Skeletal muscle satellite cell (primary cell): ENCODE results near the gene THRB.
A peak's percentile ranks its signal among the peaks of the same experiment; 100 is the strongest.

Source experiments
- H3K27me3 ChIP-seq: 2 replicates; pipeline ENCODE4 v1.7.0; 2013; ENCODE audit warnings: low read length; ENCODE audit not compliant: control insufficient read depth, insufficient read depth
- H3K36me3 ChIP-seq: 2 replicates; pipeline ENCODE4 v1.7.0; 2013; ENCODE audit warnings: mild to moderate bottlenecking, control low read depth, low read length; ENCODE audit not compliant: insufficient read depth
- H3K4me1 ChIP-seq: 2 replicates; pipeline ENCODE4 v1.7.0; 2013; ENCODE audit warnings: low read length; ENCODE audit not compliant: control insufficient read depth, insufficient read depth
- H3K4me2 ChIP-seq: 2 replicates; pipeline ENCODE4 v1.7.0; 2013; ENCODE audit warnings: mild to moderate bottlenecking, low read length
- H3K4me3 ChIP-seq: 2 replicates; pipeline ENCODE4 v1.7.0; 2013; ENCODE audit warnings: low read length
- H3K9ac ChIP-seq: 2 replicates; pipeline ENCODE4 v1.7.0; 2013; ENCODE audit warnings: mild to moderate bottlenecking, low read depth, low read length, moderate library complexity
- H3K9me3 ChIP-seq: replicated peaks from 2 replicates; pipeline ENCODE4 v1.7.0; 2013; ENCODE audit warnings: mild to moderate bottlenecking, control low read depth, low read length

The THRB gene

GRCh38 chr3:24305795-24306467 lies 188.7 kb downstream of the THRB start:
- Histone ChIP-seq H3K9me3 (no peaks in the 10 kb centered on the region), H3K9ac (no peak overlapping the region), H3K36me3 (no peaks in the 10 kb centered on the region), H3K4me3 (no peak overlapping the region), H3K4me1 (peaks cover 5% of the 10 kb centered on the region), H3K4me2 (no peak overlapping the region), H3K27me3 (no peaks in the 10 kb centered on the region)

GRCh38 chr3:24303057-24303754 lies 191.4 kb downstream of the THRB start:
- Histone ChIP-seq H3K4me3 (no peak overlapping the region), H3K36me3 (no peaks in the 10 kb centered on the region), H3K9ac (no peak overlapping the region), H3K4me1 (peaks cover 24% of the 10 kb centered on the region), H3K4me2 (no peak overlapping the region), H3K9me3 (no peaks in the 10 kb centered on the region), H3K27me3 (no peaks in the 10 kb centered on the region)

GRCh38 chr3:24302396-24302795 lies 192.3 kb downstream of the THRB start:
- Histone ChIP-seq H3K9ac (no peak overlapping the region), H3K4me1 (peaks cover 24% of the 10 kb centered on the region), H3K27me3 (no peaks in the 10 kb centered on the region), H3K4me3 (no peak overlapping the region), H3K4me2 (no peak overlapping the region), H3K36me3 (no peaks in the 10 kb centered on the region), H3K9me3 (no peaks in the 10 kb centered on the region)

GRCh38 chr3:24300949-24301348 lies 193.7 kb downstream of the THRB start:
- Histone ChIP-seq H3K4me3 (no peak overlapping the region), H3K4me2 (no peak overlapping the region), H3K9me3 (no peaks in the 10 kb centered on the region), H3K4me1 (peaks cover 30% of the 10 kb centered on the region), H3K9ac (no peak overlapping the region), H3K27me3 (no peaks in the 10 kb centered on the region), H3K36me3 (no peaks in the 10 kb centered on the region)

- Histone ChIP-seq H3K4me1 (peaks cover 25% of the 10 kb centered on the region), H3K9ac (no peak overlapping the region), H3K4me2 (peak overlapping the region; percentile 47), H3K4me3 (no peak overlapping the region), H3K27me3 (no peaks in the 10 kb centered on the region), H3K36me3 (no peaks in the 10 kb centered on the region), H3K9me3 (no peaks in the 10 kb centered on the region)
Observed at GRCh38 chr3:24299806-24300626, 194.6 kb downstream of the THRB start.

- H3K9ac ChIP-seq: no peak overlapping the region
- H3K9me3 ChIP-seq: no peaks in the 10 kb centered on the region
- H3K4me3 ChIP-seq: no peak overlapping the region
- H3K36me3 ChIP-seq: peaks cover under 1% of the 10 kb centered on the region
- peaks cover 25% of the 10 kb centered on the region for H3K4me1 ChIP-seq
- no peaks in the 10 kb centered on the region for H3K27me3 ChIP-seq
- H3K4me2 ChIP-seq: peak overlapping the region; percentile 47
Observed at GRCh38 chr3:24299246-24299805, 195.3 kb downstream of the THRB start.

- H3K4me1 ChIP-seq: peaks cover 25% of the 10 kb centered on the region
- H3K4me3 ChIP-seq: no peak overlapping the region
- H3K9me3 ChIP-seq: no peaks in the 10 kb centered on the region
- no peak overlapping the region for H3K9ac ChIP-seq
- no peak overlapping the region for H3K4me2 ChIP-seq
- H3K36me3 ChIP-seq: peaks cover 4% of the 10 kb centered on the region
- H3K27me3 ChIP-seq: no peaks in the 10 kb centered on the region
Observed at GRCh38 chr3:24296441-24297205, 198.0 kb downstream of the THRB start.

GRCh38 chr3:24294150-24294549 lies 200.5 kb downstream of the THRB start:
- Histone ChIP-seq H3K4me2 (no peak overlapping the region), H3K4me3 (no peak overlapping the region), H3K9me3 (no peaks in the 10 kb centered on the region), H3K36me3 (peaks cover 4% of the 10 kb centered on the region), H3K9ac (no peak overlapping the region), H3K4me1 (peaks cover 25% of the 10 kb centered on the region), H3K27me3 (no peaks in the 10 kb centered on the region)

GRCh38 chr3:24291646-24292045 lies 203.0 kb downstream of the THRB start:
- Histone ChIP-seq H3K4me3 (no peak overlapping the region), H3K27me3 (peaks cover 6% of the 10 kb centered on the region), H3K9ac (no peak overlapping the region), H3K9me3 (no peaks in the 10 kb centered on the region), H3K36me3 (peaks cover 4% of the 10 kb centered on the region), H3K4me1 (peaks cover 22% of the 10 kb centered on the region), H3K4me2 (no peak overlapping the region)

- no peak overlapping the region for H3K4me3 ChIP-seq
- H3K9ac ChIP-seq: no peak overlapping the region
- peak overlapping the region; percentile 41 for H3K4me2 ChIP-seq
- H3K4me1 ChIP-seq: peaks cover 18% of the 10 kb centered on the region
- H3K9me3 ChIP-seq: no peaks in the 10 kb centered on the region
- H3K36me3 ChIP-seq: peaks cover 4% of the 10 kb centered on the region
- H3K27me3 ChIP-seq: peaks cover 6% of the 10 kb centered on the region
Observed at GRCh38 chr3:24290596-24290995, 204.1 kb downstream of the THRB start.
